ENCODE measurements around the gene MCOLN1. TPM values are rescaled to one million over a fixed set of nuclear protein-coding genes. Genes with fewer than 3 reads are reported as not detected.

The MCOLN1 gene
- total and polyA plus RNA-seq, 2 of the 4 experiments (the other 2 are of a cell fraction), result 3.4 to 19.6 TPM

- Histone ChIP-seq H3K4ac (ENCODE audit: low read depth, low read length) (no peak overlapping the region), H3K9ac (ENCODE audit: low read depth, low read length) (no peak overlapping the region), H3K4me2 (ENCODE audit: low read depth, low read length) (no peak overlapping the region), H3K4me3 (ENCODE audit: insufficient read depth, low read depth, low read length) (no peak overlapping the region), H2AFZ (replicated peaks; ENCODE audit: low read length, poor library complexity) (no peak overlapping the region), H3K9me1 (ENCODE audit: insufficient read depth, low read length) (no peaks in the 10 kb centered on the region), H3K27ac (ENCODE audit: insufficient read depth, low read length) (no peak overlapping the region), H2BK5ac (ENCODE audit: low read depth, low read length, poor library complexity, severe bottlenecking) (no peak overlapping the region), H2AK5ac (ENCODE audit: low read depth, low read length) (no peak overlapping the region), H2BK20ac (ENCODE audit: low read depth, low read length) (no peak overlapping the region), H3K14ac (replicated peaks; ENCODE audit: low read depth, low read length) (no peak overlapping the region), H3K4me1 (ENCODE audit: control insufficient read depth, insufficient read depth, low read length) (no peaks in the 10 kb centered on the region), H2BK120ac (ENCODE audit: low read depth, low read length) (no peak overlapping the region), H3K9me3 (ENCODE audit: control insufficient read depth, insufficient read depth, low read length) (no peaks in the 10 kb centered on the region), H4K20me1 (ENCODE audit: insufficient read depth, low read length) (no peaks in the 10 kb centered on the region), H4K91ac (ENCODE audit: insufficient read depth, low read depth, low read length) (no peak overlapping the region), H4K5ac (ENCODE audit: low read depth, low read length) (no peak overlapping the region), H3K23ac (ENCODE audit: low read depth, low read length) (no peak overlapping the region), H3K18ac (ENCODE audit: low read depth, low read length) (no peak overlapping the region), H3K79me1 (ENCODE audit: low read depth in 1 of 2, low read length in 2 of 2) (no peaks in the 10 kb centered on the region), H2AK9ac (replicated peaks; ENCODE audit: low read depth, low read length, poor library complexity) (no peak overlapping the region), H3K27me3 (ENCODE audit: control insufficient read depth, insufficient read depth, low read length) (peaks cover 28% of the 10 kb centered on the region), H4K8ac (ENCODE audit: low read depth in 2 of 2, low read length in 2 of 2) (no peak overlapping the region), H2BK15ac (ENCODE audit: low read depth, low read length) (no peak overlapping the region), H3K36me3 (ENCODE audit: control insufficient read depth, insufficient read depth, low read length) (no peaks in the 10 kb centered on the region), H3K56ac (ENCODE audit: extremely low read depth, insufficient read depth, low read length) (no peak overlapping the region)
- ChIA-PET POLR2A (ENCODE audit: unreplicated experiment) (no interaction called here), CTCF (no interaction called here)
- WGBS, 2 experiments (ENCODE audit: extremely low coverage in 2 of 2, insufficient read length in 1 of 2), result no CpG with 5 or more reads among the region's 2 CpGs
- in situ Hi-C loops (cut with MboI; ENCODE audit: low sequenced_read_pairs), result no loop called here
- no peak for ATAC-seq (ENCODE audit: low read depth)
- DNase-seq, result no peak
- intact Hi-C loops (cut with micrococcal nuclease), result no loop called here
- dilution Hi-C loops (cut with HindIII; ENCODE audit: low sequenced_read_pairs, unreplicated experiment), result no loop called here
- TF ChIP-seq NFE2L2 (IDR thresholded peaks at IDR 0.05; ENCODE audit: low read depth, low read length), result no peak
- TF ChIP-seq ELK1 (IDR thresholded peaks at IDR 0.05; ENCODE audit: borderline replicate concordance, low read depth, low read length), result no peak
- TF ChIP-seq FOS (IDR thresholded peaks at IDR 0.05; ENCODE audit: low read depth, low read length), result no peak
- no peak for TF ChIP-seq SMC3 (IDR thresholded peaks at IDR 0.05; ENCODE audit: low read depth, low read length)
- no peak for TF ChIP-seq CHD1 (IDR thresholded peaks at IDR 0.05; ENCODE audit: low read depth, low read length)
- TF ChIP-seq BHLHE40 (IDR thresholded peaks at IDR 0.05; ENCODE audit: low read depth, low read length), result no peak
- no peak for TF ChIP-seq MXI1 (IDR thresholded peaks at IDR 0.05; ENCODE audit: borderline replicate concordance, low read depth, low read length)
- TF ChIP-seq MAFK (IDR thresholded peaks at IDR 0.05; ENCODE audit: low read depth, low read length), result no peak
- no peak for TF ChIP-seq RCOR1 (IDR thresholded peaks at IDR 0.05; ENCODE audit: insufficient replicate concordance, low read length)
- BruUV-seq (replicated peaks), result no TSS peak
Measured at GRCh38 chr19:7502552-7502951, 19.9 kb upstream of the MCOLN1 start.

Measured in IMR-90 (cell line).